ENCODE measurements around the gene CDON. TPM values are rescaled to one million over a fixed set of nuclear protein-coding genes. Genes with fewer than 3 reads are reported as not detected.

Gene CDON
- total and polyA plus RNA-seq, 4 donors, result 1.5 to 25.6 (median 9.9) TPM

DNA sequence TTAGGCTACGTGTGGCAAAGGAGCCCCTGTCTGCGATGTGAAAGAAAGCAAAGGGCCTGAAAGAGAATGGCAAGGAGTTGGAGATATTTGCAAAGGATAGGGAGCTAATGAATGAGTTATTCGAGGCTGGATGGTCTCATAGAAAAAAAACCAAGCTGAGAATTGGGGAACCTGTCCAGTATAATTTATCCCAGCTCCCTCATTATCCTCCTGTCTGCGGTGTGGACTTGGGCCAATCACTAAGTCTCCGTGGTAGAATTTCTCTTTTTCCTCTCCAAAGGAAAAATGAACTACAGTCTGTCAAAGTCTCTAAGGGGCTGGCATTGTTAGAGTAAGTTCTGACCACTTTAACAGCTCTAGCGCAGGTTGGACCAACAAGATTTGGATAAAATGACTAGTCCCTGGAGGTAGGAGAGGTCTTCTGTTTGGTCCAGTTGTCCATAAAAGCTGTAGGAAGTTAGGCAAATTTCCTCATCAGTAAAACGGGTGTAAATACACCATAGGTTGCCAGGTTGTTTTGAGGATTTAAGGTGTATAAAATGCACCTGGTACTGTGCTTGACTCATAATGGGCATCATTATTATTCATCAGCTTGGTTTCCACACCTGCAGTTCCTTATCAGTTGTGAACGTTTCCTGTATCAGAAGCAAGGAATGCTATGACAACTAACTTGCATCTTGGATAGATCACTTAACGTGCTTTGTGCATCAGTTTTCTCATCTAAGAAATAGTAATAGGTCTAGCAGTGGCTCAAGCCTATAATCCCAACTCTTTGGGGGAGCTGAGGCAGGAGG is 10.3 kb upstream of the CDON start:
- no peak overlapping the region for H3K27ac ChIP-seq (ENCODE audit: low read depth in 1 of 2, low read length in 1 of 2)
- no peaks in the 10 kb centered on the region for H3K36me3 ChIP-seq (ENCODE audit: control insufficient read depth in 4 of 4, insufficient read depth in 4 of 4, low read length in 4 of 4)
- no peak for DNase-seq
- no peaks in the 10 kb centered on the region for H3K4me1 ChIP-seq (ENCODE audit: control insufficient read depth in 5 of 5, insufficient read depth in 5 of 5, low read length in 5 of 5)
- H3K9me3 ChIP-seq (ENCODE audit: control insufficient read depth in 4 of 4, insufficient read depth in 3 of 4, low read length in 3 of 4), result no peaks in the 10 kb centered on the region
- no peak for ATAC-seq (ENCODE audit: insufficient read depth, low FRiP score)
- 65 to 66% methylated on average over 9 of the region's 9 CpGs for WGBS, 2 donors
- peaks cover 0 to 4% (median 0%) of the 10 kb centered on the region in 3 donors for H3K27me3 ChIP-seq (ENCODE audit: control insufficient read depth in 3 of 3, insufficient read depth in 3 of 3, low read length in 2 of 3)
- TF ChIP-seq, protein P1, sequence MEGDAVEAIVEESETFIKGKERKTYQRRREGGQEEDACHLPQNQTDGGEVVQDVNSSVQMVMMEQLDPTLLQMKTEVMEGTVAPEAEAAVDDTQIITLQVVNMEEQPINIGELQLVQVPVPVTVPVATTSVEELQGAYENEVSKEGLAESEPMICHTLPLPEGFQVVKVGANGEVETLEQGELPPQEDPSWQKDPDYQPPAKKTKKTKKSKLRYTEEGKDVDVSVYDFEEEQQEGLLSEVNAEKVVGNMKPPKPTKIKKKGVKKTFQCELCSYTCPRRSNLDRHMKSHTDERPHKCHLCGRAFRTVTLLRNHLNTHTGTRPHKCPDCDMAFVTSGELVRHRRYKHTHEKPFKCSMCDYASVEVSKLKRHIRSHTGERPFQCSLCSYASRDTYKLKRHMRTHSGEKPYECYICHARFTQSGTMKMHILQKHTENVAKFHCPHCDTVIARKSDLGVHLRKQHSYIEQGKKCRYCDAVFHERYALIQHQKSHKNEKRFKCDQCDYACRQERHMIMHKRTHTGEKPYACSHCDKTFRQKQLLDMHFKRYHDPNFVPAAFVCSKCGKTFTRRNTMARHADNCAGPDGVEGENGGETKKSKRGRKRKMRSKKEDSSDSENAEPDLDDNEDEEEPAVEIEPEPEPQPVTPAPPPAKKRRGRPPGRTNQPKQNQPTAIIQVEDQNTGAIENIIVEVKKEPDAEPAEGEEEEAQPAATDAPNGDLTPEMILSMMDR (IDR thresholded peaks at IDR 0.05; ENCODE audit: control extremely low read depth, extremely low read depth), result no peak
- H3K4me3 ChIP-seq, result no peak overlapping the region
- no peak overlapping the region for H3K9ac ChIP-seq (ENCODE audit: insufficient read depth in 1 of 2, low read length in 2 of 2)

DNA sequence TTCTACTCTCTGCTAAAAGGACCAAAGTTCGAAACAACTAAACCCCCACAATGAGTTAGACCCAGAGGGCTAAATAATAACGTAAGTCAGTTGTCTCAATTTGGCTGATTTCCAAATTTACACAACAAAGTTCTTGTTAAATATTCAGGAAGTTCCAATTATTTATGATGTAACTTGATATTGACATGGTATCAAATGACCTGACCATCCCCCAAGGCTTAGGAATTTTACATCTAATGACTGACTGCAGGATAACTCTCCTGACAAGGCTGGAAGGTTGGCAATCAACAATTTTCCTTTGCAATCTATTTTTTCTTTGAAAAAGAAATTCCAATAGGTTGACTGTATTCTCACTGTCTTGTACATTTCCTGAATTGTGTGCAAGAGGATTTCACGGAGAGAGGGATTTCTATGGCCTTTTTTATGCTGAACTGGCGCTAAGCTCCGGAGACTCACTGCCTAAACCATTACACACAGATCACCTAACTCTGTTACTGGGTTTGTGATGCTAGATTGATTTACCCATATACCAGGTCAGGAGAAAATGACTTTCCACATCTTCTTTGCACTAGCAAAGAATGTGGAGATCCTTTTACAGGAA is 9.6 kb upstream of the CDON start:
- DNase-seq (no peak), ATAC-seq (ENCODE audit: insufficient read depth, low FRiP score) (no peak)
- WGBS, 2 donors, result 72 to 76% methylated on average over 5 of the region's 5 CpGs
- Histone ChIP-seq H3K9ac (ENCODE audit: insufficient read depth in 1 of 2, low read length in 2 of 2) (no peak overlapping the region), H3K36me3 (ENCODE audit: control insufficient read depth in 4 of 4, insufficient read depth in 4 of 4, low read length in 4 of 4) (no peaks in the 10 kb centered on the region), H3K4me1 (ENCODE audit: control insufficient read depth in 5 of 5, insufficient read depth in 5 of 5, low read length in 5 of 5) (no peaks in the 10 kb centered on the region), H3K27me3 (ENCODE audit: control insufficient read depth in 3 of 3, insufficient read depth in 3 of 3, low read length in 2 of 3) (peaks cover 0 to 4% (median 0%) of the 10 kb centered on the region in 3 donors), H3K4me3 (no peak overlapping the region), H3K27ac (ENCODE audit: low read depth in 1 of 2, low read length in 1 of 2) (no peak overlapping the region), H3K9me3 (ENCODE audit: control insufficient read depth in 4 of 4, insufficient read depth in 3 of 4, low read length in 3 of 4) (no peaks in the 10 kb centered on the region)
- TF ChIP-seq, protein P1 (IDR thresholded peaks at IDR 0.05; ENCODE audit: control extremely low read depth, extremely low read depth), result no peak

DNA sequence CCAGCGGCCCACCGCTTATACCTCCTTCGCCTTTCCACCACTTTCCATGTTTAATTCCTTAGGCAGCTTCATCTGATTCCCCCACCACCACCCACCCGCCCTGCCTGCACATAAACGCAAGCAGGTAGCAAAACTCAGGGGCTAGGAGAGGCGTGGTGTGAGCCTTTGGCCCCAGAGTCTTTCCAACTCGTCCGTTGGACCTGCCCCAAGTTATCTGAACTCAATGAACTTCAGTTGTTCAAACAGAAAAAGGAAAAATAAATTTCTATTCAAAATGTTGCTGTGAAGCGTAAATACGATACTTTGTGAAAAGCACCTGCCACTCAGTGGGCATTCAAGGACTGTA is 814 bp upstream of the CDON start:
- peaks cover 0 to 8% (median 7%) of the 10 kb centered on the region in 5 donors for H3K4me1 ChIP-seq (ENCODE audit: control insufficient read depth in 5 of 5, insufficient read depth in 5 of 5, low read length in 5 of 5)
- WGBS, 2 donors, result 16 to 26% methylated on average over 10 of the region's 10 CpGs
- TF ChIP-seq, protein P1 (IDR thresholded peaks at IDR 0.05; ENCODE audit: control extremely low read depth, extremely low read depth), result no peak
- DNase-seq (no peak), ATAC-seq (ENCODE audit: insufficient read depth, low FRiP score) (no peak)
- H3K36me3 ChIP-seq (ENCODE audit: control insufficient read depth in 4 of 4, insufficient read depth in 4 of 4, low read length in 4 of 4), result no peaks in the 10 kb centered on the region
- H3K9me3 ChIP-seq (ENCODE audit: control insufficient read depth in 4 of 4, insufficient read depth in 3 of 4, low read length in 3 of 4), result no peaks in the 10 kb centered on the region
- no peak overlapping the region for H3K27ac ChIP-seq (ENCODE audit: low read depth in 1 of 2, low read length in 1 of 2)
- peaks cover 0 to 24% (median 18%) of the 10 kb centered on the region in 3 donors for H3K27me3 ChIP-seq (ENCODE audit: control insufficient read depth in 3 of 3, insufficient read depth in 3 of 3, low read length in 2 of 3)
- H3K4me3 ChIP-seq, result no peak overlapping the region
- H3K9ac ChIP-seq (ENCODE audit: insufficient read depth in 1 of 2, low read length in 2 of 2), result no peak overlapping the region

Measured in lung (tissue), 12 donors.